HEK293 (cell line): ENCODE data around the gene TRAPPC12.

Experiments
- CTCF ChIA-PET: fragments of 350-600 bp; formaldehyde crosslinking; extraction: SDS; loops from one replicate; lab custom pipeline; 2021; ENCODE audit warnings: antibody characterized with exemption; lab: Yijun Ruan, JAX
- POLR2A ChIA-PET: fragments of 300-600 bp; formaldehyde crosslinking; extraction: SDS; loops from one replicate; lab custom pipeline; 2020; ENCODE audit warnings: antibody characterized with exemption, inconsistent platforms; lab: Yijun Ruan, JAX
- H3K27ac ChIP-seq: fragments of 200-500 bp; sonication (Bioruptor generic); 2 replicates; pipeline ENCODE4 v1.5.1; 2014; ENCODE audit warnings: low read depth, low read length, control low read depth, inconsistent platforms; ENCODE audit errors: extremely low read depth
- H3K36me3 ChIP-seq, 2 experiments: fragments of 200-500 bp in 1 of 2; sonication (Bioruptor generic) in 1 of 2; 1 replicate in 1 of 2; 2 replicates in 1 of 2; pipeline ENCODE4 v1.5.1; 2014 to 2017; ENCODE audit warnings: inconsistent platforms in 2 of 2, low read length in 2 of 2; ENCODE audit not compliant: control insufficient read depth in 2 of 2, insufficient read depth in 1 of 2
- H3K4me1 ChIP-seq: fragments of 200-500 bp; sonication (Bioruptor generic); 2 replicates; pipeline ENCODE4 v1.5.1; 2014; ENCODE audit warnings: mild to moderate bottlenecking, low read length, inconsistent platforms; ENCODE audit not compliant: control insufficient read depth, insufficient read depth
- H3K4me3 ChIP-seq: 2 replicates; pipeline ENCODE4 v1.5.1; 2011; ENCODE audit warnings: low read depth, mild to moderate bottlenecking, control low read depth, low read length, moderate library complexity
- H3K9me3 ChIP-seq: fragments of 200-500 bp; sonication (Bioruptor generic); 2 replicates; pipeline ENCODE4 v1.5.1; 2014; ENCODE audit warnings: low read depth, low read length, inconsistent platforms; ENCODE audit not compliant: control insufficient read depth, insufficient read depth
- GLI4 ChIP-seq: fragments of 450-650 bp; formaldehyde crosslinking; IDR thresholded peaks from 2 replicates; pipeline ENCODE4 v1.5.1; 2016; ENCODE audit warnings: missing biosample characterization, missing genetic modification characterization
- INSM2 ChIP-seq: fragments of 450-650 bp; formaldehyde crosslinking; IDR thresholded peaks from 2 replicates; pipeline ENCODE4 v1.5.1; 2016; ENCODE audit warnings: missing biosample characterization, missing genetic modification characterization
- KLF10 ChIP-seq: fragments of 450-650 bp; IDR thresholded peaks from 2 replicates; pipeline ENCODE4 v1.5.1; 2018; ENCODE audit warnings: missing biosample characterization, mild to moderate bottlenecking, missing genetic modification characterization
- OSR2 ChIP-seq: fragments of 450-650 bp; formaldehyde crosslinking; IDR thresholded peaks from 2 replicates; pipeline ENCODE4 v1.5.1; 2016; ENCODE audit warnings: missing biosample characterization, missing genetic modification characterization
- PRDM10 ChIP-seq: fragments of 450-650 bp; formaldehyde crosslinking; IDR thresholded peaks from 2 replicates; pipeline ENCODE4 v1.5.1; 2016; ENCODE audit warnings: missing biosample characterization, missing genetic modification characterization
- SCRT2 ChIP-seq: fragments of 450-650 bp; formaldehyde crosslinking; IDR thresholded peaks from 2 replicates; pipeline ENCODE4 v1.5.1; 2016; ENCODE audit warnings: missing biosample characterization, missing genetic modification characterization
- SETDB1 ChIP-seq: IDR thresholded peaks from one replicate; pipeline ENCODE4 v1.6.1; 2017; ENCODE audit warnings: mild to moderate bottlenecking, low read length, moderate library complexity, mixed read lengths; ENCODE audit not compliant: insufficient read length
- TCF7L2 ChIP-seq: IDR thresholded peaks from 2 replicates; pipeline ENCODE4 v1.6.1; 2011; ENCODE audit warnings: low read depth, mild to moderate bottlenecking, inconsistent platforms, low read length, moderate library complexity, borderline replicate concordance
- ZBTB7A ChIP-seq: fragments of 450-650 bp; formaldehyde crosslinking; IDR thresholded peaks from 2 replicates; pipeline ENCODE4 v1.5.1; 2016; ENCODE audit warnings: low read depth, missing biosample characterization, missing genetic modification characterization
- ZFP41 ChIP-seq: fragments of 450-650 bp; formaldehyde crosslinking; IDR thresholded peaks from 2 replicates; pipeline ENCODE4 v1.5.1; 2016; ENCODE audit warnings: missing biosample characterization, missing genetic modification characterization, borderline replicate concordance
- ZNF121 ChIP-seq: fragments of 450-650 bp; formaldehyde crosslinking; IDR thresholded peaks from 2 replicates; pipeline ENCODE4 v1.5.1; 2016; ENCODE audit warnings: missing biosample characterization, missing genetic modification characterization
- ZNF350 ChIP-seq: fragments of 450-650 bp; formaldehyde crosslinking; IDR thresholded peaks from 2 replicates; pipeline ENCODE4 v1.5.0; 2017; ENCODE audit warnings: missing biosample characterization, mild to moderate bottlenecking, missing genetic modification characterization
- ZNF514 ChIP-seq: fragments of 450-650 bp; formaldehyde crosslinking; IDR thresholded peaks from 2 replicates; pipeline ENCODE4 v1.5.1; 2016; ENCODE audit warnings: missing biosample characterization, missing genetic modification characterization
- ZNF529 ChIP-seq: fragments of 450-650 bp; formaldehyde crosslinking; IDR thresholded peaks from 2 replicates; pipeline ENCODE4 v1.5.1; 2017; ENCODE audit warnings: missing genetic modification characterization, missing biosample characterization; ENCODE audit not compliant: insufficient replicate concordance
- ZNF658 ChIP-seq: fragments of 450-650 bp; formaldehyde crosslinking; IDR thresholded peaks from 2 replicates; pipeline ENCODE4; 2016; ENCODE audit warnings: missing biosample characterization, missing genetic modification characterization
- ZSCAN30 ChIP-seq: fragments of 450-650 bp; IDR thresholded peaks from 2 replicates; pipeline ENCODE4 v1.5.1; 2018; ENCODE audit warnings: missing biosample characterization, mild to moderate bottlenecking, missing genetic modification characterization, moderate library complexity
- TF ChIP-seq, protein P1 (sequence below): fragments of 450-650 bp; formaldehyde crosslinking; IDR thresholded peaks from 2 replicates; pipeline ENCODE4 v1.5.1; 2017; ENCODE audit warnings: missing biosample characterization, missing genetic modification characterization
- TF ChIP-seq, protein P2 (sequence below): fragments of 450-650 bp; formaldehyde crosslinking; IDR thresholded peaks from 2 replicates; pipeline ENCODE4 v1.5.1; 2016; ENCODE audit warnings: missing biosample characterization, missing genetic modification characterization

Gene TRAPPC12

GRCh38 chr2:3465844-3466481 lies 86.5 kb downstream of the TRAPPC12 start:
- H3K27ac ChIP-seq = no peak overlapping the region
- no peak overlapping the region for H3K4me3 ChIP-seq
- ChIA-PET POLR2A (no interaction called here), CTCF (no interaction called here)
- peaks cover 0 to 76% of the 10 kb centered on the region in 2 experiments; a peak in 1 of 3 replicates for H3K36me3 ChIP-seq
- TF ChIP-seq ZNF658 (tag by site-specific recombination) (no peak), INSM2 (tag by site-specific recombination) (no peak), PRDM10 (tag by site-specific recombination) (no peak), ZFP41 (no peak), OSR2 (no peak), SETDB1 (no peak), ZBTB7A (tag by site-specific recombination) (no peak), ZSCAN30 (tag by site-specific recombination) (no peak), KLF10 (no peak), GLI4 (tag by site-specific recombination) (no peak), ZNF529 (tag by site-specific recombination) (no peak), ZNF514 (tag by site-specific recombination) (no peak)
- TF ChIP-seq, protein P1, sequence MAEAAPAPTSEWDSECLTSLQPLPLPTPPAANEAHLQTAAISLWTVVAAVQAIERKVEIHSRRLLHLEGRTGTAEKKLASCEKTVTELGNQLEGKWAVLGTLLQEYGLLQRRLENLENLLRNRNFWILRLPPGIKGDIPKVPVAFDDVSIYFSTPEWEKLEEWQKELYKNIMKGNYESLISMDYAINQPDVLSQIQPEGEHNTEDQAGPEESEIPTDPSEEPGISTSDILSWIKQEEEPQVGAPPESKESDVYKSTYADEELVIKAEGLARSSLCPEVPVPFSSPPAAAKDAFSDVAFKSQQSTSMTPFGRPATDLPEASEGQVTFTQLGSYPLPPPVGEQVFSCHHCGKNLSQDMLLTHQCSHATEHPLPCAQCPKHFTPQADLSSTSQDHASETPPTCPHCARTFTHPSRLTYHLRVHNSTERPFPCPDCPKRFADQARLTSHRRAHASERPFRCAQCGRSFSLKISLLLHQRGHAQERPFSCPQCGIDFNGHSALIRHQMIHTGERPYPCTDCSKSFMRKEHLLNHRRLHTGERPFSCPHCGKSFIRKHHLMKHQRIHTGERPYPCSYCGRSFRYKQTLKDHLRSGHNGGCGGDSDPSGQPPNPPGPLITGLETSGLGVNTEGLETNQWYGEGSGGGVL (tag by site-specific recombination) = no peak
- TF ChIP-seq, all 188 proteins: peak for 0
- no peaks in the 10 kb centered on the region for H3K4me1 ChIP-seq
- no peaks in the 10 kb centered on the region for H3K9me3 ChIP-seq

- ChIA-PET POLR2A (no interaction called here), CTCF (no interaction called here)
- Histone ChIP-seq H3K4me1 (no peaks in the 10 kb centered on the region), H3K36me3 (peaks cover 0 to 80% of the 10 kb centered on the region in 2 experiments; a peak in 1 of 3 replicates), H3K27ac (no peak overlapping the region), H3K9me3 (no peaks in the 10 kb centered on the region), H3K4me3 (no peak overlapping the region)
- TF ChIP-seq SCRT2 (tag by site-specific recombination) (no peak), ZNF121 (tag by site-specific recombination) (no peak), TCF7L2 (no peak), ZNF350 (no peak)
- TF ChIP-seq, protein P2, sequence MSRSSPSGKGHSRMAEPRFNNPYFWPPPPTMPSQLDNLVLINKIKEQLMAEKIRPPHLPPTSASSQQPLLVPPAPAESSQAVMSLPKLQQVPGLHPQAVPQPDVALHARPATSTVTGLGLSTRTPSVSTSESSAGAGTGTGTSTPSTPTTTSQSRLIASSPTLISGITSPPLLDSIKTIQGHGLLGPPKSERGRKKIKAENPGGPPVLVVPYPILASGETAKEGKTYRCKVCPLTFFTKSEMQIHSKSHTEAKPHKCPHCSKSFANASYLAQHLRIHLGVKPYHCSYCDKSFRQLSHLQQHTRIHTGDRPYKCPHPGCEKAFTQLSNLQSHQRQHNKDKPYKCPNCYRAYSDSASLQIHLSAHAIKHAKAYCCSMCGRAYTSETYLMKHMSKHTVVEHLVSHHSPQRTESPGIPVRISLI (tag by site-specific recombination) = no peak
Measured at GRCh38 chr2:3466482-3466863, 87.0 kb downstream of the TRAPPC12 start.
